HTERT RPE-1 (cell line): ENCODE results near the gene SLC48A1.
"Not testable (repeated sequence)": the region's sequence is repeated elsewhere in the genome, so short reads cannot be mapped to it uniquely, and the experiment has no call there.

Experiments
- in situ Hi-C: fragments of 300-500 bp; cut with MboI; formaldehyde crosslinking; loops from 4 replicates; pipeline ENCODE4 v1.14.3; 2020; ENCODE audit warnings: low sequenced_read_pairs

SLC48A1 gene

GRCh38 chr12:47808050-47808449 is 35.0 kb downstream of the SLC48A1 start:
- in situ Hi-C loops: no loop called here

GRCh38 chr12:47808574-47809365 is 35.7 kb downstream of the SLC48A1 start:
- in situ Hi-C loops: no loop called here

- in situ Hi-C loops: not testable (repeated sequence)
These were observed 36.5 kb downstream of the SLC48A1 start for GRCh38 chr12:47809518-47809917.

GRCh38 chr12:47811072-47811396 is 38.0 kb downstream of the SLC48A1 start:
- in situ Hi-C loops: no loop called here

- in situ Hi-C loops: no loop called here
These were observed 38.8 kb downstream of the SLC48A1 start for GRCh38 chr12:47811581-47812484.

- in situ Hi-C loops: no loop called here
These were observed 39.9 kb downstream of the SLC48A1 start for GRCh38 chr12:47812797-47813510.

- in situ Hi-C loops: no loop called here
These were observed 40.6 kb downstream of the SLC48A1 start for GRCh38 chr12:47813511-47814196.

GRCh38 chr12:47814539-47815170 is 41.6 kb downstream of the SLC48A1 start:
- in situ Hi-C loops: no loop called here

- in situ Hi-C loops: not testable (repeated sequence)
These were observed 42.4 kb downstream of the SLC48A1 start for GRCh38 chr12:47815447-47815846.

- in situ Hi-C loops: no loop called here
These were observed 43.6 kb downstream of the SLC48A1 start for GRCh38 chr12:47816403-47817271.

GRCh38 chr12:47817272-47818006 is 44.4 kb downstream of the SLC48A1 start:
- in situ Hi-C loops: no loop called here

GRCh38 chr12:47818007-47818376 is 45.0 kb downstream of the SLC48A1 start:
- in situ Hi-C loops: no loop called here

- in situ Hi-C loops: no loop called here
These were observed 45.6 kb downstream of the SLC48A1 start for GRCh38 chr12:47818467-47819137.

- in situ Hi-C loops: no loop called here
These were observed 46.3 kb downstream of the SLC48A1 start for GRCh38 chr12:47819138-47819895.

- in situ Hi-C loops: no loop called here
These were observed 47.0 kb downstream of the SLC48A1 start, which contains the start of gene HDAC7 for GRCh38 chr12:47819896-47820630. Gene HDAC7 (minus strand): TSS chr12:47819903. CDS start chr12:47819785, 118 bp downstream.

- in situ Hi-C loops: no loop called here
These were observed 47.8 kb downstream of the SLC48A1 start for GRCh38 chr12:47820631-47821345.
